Measurements from ENCODE around the gene BCAS3.
A peak's percentile ranks its signal among the peaks of the same experiment; 100 is the strongest.

BCAS3 gene

DNA sequence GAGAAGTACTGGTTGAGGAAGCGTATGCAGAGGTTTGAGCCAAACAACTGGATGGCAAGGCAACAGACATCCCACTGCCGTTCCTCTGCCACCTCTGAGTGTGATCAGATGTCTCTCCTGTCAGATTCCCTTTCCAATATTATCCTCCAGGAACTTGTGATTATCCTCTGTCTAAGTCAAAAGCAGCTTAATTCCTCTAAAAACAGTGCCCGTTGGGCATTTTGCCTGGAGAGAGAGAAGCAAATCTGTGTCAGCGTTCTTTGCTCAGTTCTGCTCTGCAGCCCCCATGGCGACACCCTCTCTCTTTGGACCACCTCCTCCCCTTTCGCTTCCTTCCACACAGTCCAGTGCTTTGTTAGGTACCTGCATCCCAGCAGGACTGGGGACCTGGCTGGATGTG is 665.9 kb downstream of the BCAS3 start:
- H3K4me3 ChIP-seq (ENCODE audit: low read depth, low read length), result no peak overlapping the region
- TF ChIP-seq, protein P1, sequence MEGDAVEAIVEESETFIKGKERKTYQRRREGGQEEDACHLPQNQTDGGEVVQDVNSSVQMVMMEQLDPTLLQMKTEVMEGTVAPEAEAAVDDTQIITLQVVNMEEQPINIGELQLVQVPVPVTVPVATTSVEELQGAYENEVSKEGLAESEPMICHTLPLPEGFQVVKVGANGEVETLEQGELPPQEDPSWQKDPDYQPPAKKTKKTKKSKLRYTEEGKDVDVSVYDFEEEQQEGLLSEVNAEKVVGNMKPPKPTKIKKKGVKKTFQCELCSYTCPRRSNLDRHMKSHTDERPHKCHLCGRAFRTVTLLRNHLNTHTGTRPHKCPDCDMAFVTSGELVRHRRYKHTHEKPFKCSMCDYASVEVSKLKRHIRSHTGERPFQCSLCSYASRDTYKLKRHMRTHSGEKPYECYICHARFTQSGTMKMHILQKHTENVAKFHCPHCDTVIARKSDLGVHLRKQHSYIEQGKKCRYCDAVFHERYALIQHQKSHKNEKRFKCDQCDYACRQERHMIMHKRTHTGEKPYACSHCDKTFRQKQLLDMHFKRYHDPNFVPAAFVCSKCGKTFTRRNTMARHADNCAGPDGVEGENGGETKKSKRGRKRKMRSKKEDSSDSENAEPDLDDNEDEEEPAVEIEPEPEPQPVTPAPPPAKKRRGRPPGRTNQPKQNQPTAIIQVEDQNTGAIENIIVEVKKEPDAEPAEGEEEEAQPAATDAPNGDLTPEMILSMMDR (IDR thresholded peaks at IDR 0.05; ENCODE audit: insufficient read depth, low read depth, low read length, missing control alignments), result no peak
- no peak for DNase-seq (ENCODE audit: low read depth)

DNA sequence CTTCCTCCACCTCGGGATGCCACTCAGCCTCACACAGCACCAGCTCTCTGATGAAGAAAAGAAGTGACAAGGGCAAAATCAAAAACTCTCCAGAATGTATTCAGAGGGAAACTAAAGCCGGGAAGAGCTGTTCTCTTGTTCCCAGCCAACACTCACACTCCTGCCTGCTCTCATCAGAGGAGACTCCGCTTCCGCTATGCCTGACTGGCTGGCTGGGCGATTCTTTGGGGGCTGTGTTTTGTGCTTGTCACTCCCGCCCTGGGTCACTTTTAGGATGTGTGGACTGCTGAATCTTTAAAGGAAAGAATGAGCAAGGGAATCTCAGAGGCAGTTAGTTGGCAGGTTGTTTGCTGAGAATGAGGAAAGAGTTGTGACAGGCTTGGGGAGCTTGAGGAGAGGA is 667.4 kb downstream of the BCAS3 start:
- no peak overlapping the region for H3K4me3 ChIP-seq (ENCODE audit: low read depth, low read length)
- TF ChIP-seq, protein P1 (IDR thresholded peaks at IDR 0.05; ENCODE audit: insufficient read depth, low read depth, low read length, missing control alignments), result no peak
- no peak for DNase-seq (ENCODE audit: low read depth)

DNA sequence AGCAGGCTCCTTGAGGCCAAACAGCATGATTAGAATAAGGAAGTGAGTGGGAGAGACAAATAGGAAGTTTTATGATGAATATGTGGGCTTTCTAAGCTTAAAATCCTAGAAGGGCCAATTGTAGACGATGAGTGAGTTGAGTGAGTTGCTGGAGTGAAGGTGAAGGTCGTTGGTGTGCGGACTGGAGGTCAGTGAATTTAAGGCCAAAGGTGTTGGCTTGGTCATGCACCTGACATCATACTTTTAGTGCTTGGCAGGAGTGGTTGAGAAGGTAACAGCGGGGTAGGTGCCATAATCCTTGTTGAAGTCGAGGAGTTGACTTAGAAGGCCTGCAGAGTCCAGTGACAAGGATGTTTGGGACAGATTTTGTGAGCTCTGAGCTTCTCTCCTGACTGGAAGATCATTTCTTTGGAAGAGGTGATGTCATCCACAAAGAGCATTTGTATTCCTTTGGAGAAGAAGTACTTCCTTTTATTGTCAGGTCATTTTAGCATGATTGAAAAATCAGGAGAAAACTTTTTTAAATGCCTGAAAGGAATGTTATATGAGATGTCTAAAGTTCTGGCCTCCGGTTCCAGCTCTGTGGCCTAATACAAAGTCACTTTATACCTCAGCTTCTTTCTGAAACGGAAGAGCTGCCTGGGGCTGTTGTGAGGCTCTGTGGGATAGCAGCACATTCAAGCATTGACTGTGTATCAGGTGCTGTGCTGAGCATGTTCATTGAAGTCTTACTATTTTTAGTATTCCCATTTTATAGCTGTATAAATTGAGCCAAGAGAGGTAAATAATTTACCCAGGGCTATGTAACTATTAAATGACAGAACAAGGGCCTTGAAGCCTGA is 668.4 kb downstream of the BCAS3 start:
- DNase-seq (ENCODE audit: low read depth), result no peak
- H3K4me3 ChIP-seq (ENCODE audit: low read depth, low read length), result no peak overlapping the region
- TF ChIP-seq, protein P1 (IDR thresholded peaks at IDR 0.05; ENCODE audit: insufficient read depth, low read depth, low read length, missing control alignments), result no peak

DNA sequence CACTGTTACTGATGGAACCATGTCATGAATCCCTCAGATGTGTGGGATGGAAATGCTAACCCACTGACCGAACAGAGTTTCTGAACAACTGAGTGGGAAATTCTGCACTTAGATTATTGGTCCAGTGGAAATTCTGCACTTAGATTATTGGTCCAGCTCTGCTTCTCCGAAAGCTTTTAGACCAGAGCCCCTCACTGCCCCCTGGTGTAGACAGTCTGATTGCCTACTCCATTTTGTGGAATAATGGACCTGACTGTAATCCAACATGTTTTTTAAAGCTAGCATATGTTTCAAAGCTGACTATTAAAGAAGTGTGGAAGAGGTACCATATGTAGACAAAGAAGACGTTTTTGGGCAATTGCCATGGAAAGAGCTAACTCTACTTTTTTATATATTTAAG is 671.7 kb downstream of the BCAS3 start:
- TF ChIP-seq, protein P1 (IDR thresholded peaks at IDR 0.05; ENCODE audit: insufficient read depth, low read depth, low read length, missing control alignments), result peak; percentile 7
- H3K4me3 ChIP-seq (ENCODE audit: low read depth, low read length), result no peak overlapping the region
- DNase-seq (ENCODE audit: low read depth), result peak; percentile 9

DNA sequence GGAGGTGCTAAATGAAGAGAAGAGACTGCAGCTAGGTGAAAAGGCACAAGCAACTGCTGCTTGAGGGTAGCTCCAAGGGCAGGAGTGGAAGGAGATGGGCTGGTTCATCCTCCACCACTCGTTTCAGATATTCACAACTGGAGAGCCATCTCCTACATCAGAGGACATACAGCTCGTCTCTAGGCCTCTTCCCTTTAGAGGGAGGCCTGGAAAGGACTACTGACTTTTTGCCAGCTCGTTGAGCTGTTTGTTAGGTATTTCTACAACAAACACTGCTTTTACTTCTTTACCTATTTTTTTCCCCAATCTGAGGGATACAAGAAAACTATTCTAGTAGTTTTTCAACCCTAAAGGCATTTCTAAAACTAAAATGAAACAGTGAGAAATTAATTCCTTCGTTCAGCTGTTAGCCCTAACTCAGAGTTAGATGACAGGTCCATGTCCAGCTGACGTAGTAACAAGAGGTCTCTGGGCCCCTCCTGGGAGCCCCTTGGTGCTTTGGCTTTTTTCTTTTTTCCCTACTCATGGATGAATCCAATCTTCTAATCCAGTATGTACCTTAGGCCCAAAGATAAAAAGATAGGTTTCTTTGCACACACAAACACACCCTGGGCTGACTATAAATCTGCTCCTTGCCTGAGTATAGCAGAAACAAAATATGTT is 674.2 kb downstream of the BCAS3 start:
- no peak overlapping the region for H3K4me3 ChIP-seq (ENCODE audit: low read depth, low read length)
- TF ChIP-seq, protein P1 (IDR thresholded peaks at IDR 0.05; ENCODE audit: insufficient read depth, low read depth, low read length, missing control alignments), result no peak
- no peak for DNase-seq (ENCODE audit: low read depth)

DNA sequence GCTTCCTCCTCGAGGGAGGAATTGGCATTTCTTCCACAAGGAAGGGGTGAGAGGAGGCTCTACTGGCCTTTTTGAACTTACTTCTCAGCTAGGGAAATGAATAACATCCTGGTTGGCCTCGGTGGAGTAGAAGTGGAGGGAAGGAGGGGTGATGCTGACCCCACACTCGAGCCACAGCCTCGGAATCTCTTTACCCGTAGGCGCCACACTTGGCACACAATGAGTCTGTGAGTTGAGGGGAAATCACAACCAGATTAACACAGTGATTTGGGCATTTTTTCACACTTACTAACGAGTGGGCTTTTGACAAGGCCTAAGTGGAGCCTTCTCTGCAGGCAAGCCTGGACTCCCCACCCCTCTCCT is 674.7 kb downstream of the BCAS3 start:
- no peak for DNase-seq (ENCODE audit: low read depth)
- H3K4me3 ChIP-seq (ENCODE audit: low read depth, low read length), result no peak overlapping the region
- TF ChIP-seq, protein P1 (IDR thresholded peaks at IDR 0.05; ENCODE audit: insufficient read depth, low read depth, low read length, missing control alignments), result no peak

All from GM12865 (cell line).